ENCODE results near the gene ACAD8.

ACAD8 gene

DNA sequence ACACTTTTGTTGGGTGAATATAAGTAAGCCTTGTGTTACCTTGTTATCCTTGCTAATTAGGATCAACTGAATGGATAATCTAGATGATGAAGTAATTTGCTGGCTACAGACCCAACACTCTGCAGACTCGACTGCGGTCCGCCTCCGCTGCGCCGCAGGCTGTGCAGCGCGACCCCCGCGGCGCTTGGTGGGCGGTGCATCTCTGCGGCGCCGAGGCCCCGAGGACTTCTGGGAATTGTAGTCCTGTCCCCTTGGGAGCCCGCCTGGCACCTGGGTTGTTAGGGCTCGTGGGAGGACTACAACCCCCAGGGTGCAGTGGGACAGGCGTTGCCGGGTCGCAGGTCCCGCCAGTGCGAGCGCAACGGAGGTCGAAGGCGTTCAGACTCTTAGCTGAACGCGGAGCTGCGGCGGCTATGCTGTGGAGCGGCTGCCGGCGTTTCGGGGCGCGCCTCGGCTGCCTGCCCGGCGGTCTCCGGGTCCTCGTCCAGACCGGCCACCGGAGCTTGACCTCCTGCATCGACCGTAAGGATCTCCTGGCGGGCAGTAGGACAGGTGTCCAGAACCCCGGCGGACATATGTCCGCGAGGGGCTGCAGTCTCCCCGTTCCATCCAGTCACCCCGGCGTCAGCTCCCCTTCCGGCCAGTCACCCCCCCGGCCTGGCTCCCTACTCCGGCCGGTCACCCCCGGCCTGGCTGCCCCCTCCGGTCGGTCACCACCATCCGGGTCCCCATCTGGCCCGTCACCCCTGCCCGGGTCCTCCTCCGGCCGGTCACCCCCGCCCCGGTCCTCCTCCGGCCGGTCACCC, at the start of gene ACAD8, which contains the start of gene THYN1:
Gene ACAD8, plus strand, starts transcription at position 381 of the 806 bp plus-strand sequence. Its CDS starts 33 bp downstream, at position 414.
Gene THYN1, minus strand, starts transcription at position 165 of the 806 bp plus-strand sequence. CDS start 470 bp downstream, outside the sequence.
- DNase-seq = peak; percentile 96 to 97

DNA sequence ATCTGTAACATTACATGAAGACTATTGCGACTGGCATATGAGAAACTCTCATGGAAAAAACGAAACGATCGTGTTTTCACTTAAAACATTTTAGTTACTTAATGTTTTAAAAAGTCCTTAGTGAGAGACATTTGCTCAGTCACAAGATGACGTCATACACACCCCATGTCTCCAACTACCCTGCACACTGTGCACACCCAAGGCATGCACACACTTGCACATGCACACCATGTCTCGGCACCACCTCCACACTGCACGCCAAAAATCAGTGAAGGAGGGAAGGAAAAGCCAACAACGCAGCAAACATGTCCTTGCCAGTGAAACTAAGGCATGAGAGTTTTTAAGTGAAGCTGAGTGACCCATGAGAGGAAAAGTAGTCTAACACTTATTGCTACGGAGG, 47.6 kb upstream of the ACAD8 start:
- DNase-seq = no peak

DNA sequence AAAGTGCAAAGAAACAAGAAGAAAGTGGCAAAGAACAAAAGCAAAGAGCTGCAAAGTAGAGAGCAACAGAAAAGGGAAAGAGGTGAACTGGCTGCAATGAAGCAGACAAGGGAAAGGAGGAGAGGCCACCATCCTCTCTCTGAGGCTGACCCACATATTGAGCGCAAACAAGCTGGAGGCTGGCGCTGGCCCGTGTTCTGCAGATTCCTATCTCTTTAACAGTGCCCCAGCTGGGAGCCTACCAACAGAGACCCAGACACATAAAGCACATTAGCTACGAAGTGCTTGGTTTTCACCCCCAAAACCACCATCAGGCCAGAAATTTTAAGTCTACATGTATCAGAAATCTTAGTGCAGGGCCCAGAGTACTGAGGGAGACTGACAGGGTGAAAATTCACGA, 47.2 kb upstream of the ACAD8 start:
- DNase-seq = no peak

DNA sequence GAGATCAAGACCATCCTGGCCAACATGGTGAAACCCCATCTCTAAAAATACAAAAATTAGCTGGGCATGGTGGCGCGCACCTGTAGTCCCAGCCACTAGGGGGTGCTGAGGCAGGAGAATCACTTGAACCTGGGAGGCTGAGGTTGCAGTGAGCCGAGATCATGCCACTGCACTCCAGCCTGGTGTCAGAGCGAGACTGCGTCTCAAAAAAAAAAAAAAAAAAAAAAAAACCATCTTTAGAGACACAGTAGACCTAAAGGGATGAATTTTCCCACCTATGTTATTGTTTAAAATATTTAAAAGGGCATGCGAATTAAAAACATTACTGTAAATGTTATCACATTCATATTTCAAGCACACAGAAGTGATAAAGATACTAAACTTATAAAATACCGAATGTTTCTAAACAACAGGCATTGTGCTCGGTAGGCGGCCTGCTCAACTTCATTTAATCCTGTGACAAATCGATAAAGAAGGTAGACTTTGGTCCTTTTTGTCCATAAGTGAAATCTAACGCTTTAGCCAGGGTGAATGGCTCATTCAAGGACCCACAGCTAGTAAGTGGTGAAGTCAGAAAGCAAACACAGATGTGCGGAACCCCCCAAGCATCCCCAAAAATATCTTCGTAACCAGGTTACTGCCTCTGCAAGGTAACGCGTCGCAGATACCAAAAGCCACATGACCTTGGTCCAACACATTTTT, 45.7 kb upstream of the ACAD8 start:
- peak; percentile 59 to 75 for DNase-seq

DNA sequence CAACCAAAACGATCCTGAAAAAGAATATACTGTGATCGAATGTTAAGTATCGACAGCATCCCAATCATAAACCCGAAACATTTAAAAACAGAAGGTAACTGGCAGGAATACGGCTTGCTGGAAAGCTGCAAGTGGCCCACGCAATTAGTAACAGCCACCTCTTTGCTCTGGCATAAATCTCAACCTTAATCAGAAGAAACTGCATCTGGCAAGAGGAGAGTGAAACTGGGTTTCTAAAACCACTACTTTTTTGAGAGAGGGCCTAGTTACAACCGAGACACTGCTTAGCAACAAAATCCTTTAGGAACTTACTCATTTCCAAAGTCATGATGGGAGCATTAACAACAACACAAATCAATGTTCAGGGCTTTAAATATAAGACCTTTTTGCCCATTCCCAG, 37.5 kb upstream of the ACAD8 start:
- DNase-seq = no peak

DNA sequence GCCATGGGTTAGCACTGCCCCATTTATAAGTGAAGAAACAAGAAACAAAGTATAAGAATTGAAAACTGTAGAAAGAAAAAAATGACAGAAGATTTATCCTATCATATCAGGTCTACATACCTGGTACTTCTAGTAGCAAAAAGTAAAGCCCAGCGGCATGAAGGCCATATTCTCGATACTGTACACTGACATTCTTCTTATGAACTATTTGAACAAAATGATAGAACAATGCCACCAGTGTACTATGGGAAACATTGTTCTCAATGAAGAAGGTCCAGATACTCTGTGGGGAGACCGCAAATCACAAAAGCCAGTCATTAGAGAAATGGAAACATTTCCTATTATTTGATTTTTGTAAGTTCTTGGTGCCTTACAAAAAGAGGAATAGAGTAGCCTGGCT, 36.6 kb upstream of the ACAD8 start:
- no peak for DNase-seq

DNA sequence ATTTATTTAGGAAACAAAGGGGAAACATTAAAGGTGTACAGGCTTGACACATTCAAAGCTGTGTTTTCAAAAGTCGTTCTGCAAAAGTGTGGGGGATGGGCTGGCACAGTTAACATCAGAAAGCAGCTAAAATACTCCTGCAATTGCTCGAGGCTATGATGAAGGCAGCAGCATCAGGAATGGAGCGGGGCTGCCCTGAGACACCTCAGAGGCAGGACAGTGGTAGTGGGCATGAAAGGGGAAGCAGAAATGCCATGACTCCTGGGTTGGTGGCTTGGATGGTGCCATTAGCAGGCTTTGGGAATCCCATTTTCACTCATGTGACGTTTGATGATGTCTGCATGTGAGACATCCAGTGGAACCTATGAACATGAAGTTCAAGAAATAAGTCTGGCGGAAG, 30.2 kb upstream of the ACAD8 start:
- no peak for DNase-seq

DNA sequence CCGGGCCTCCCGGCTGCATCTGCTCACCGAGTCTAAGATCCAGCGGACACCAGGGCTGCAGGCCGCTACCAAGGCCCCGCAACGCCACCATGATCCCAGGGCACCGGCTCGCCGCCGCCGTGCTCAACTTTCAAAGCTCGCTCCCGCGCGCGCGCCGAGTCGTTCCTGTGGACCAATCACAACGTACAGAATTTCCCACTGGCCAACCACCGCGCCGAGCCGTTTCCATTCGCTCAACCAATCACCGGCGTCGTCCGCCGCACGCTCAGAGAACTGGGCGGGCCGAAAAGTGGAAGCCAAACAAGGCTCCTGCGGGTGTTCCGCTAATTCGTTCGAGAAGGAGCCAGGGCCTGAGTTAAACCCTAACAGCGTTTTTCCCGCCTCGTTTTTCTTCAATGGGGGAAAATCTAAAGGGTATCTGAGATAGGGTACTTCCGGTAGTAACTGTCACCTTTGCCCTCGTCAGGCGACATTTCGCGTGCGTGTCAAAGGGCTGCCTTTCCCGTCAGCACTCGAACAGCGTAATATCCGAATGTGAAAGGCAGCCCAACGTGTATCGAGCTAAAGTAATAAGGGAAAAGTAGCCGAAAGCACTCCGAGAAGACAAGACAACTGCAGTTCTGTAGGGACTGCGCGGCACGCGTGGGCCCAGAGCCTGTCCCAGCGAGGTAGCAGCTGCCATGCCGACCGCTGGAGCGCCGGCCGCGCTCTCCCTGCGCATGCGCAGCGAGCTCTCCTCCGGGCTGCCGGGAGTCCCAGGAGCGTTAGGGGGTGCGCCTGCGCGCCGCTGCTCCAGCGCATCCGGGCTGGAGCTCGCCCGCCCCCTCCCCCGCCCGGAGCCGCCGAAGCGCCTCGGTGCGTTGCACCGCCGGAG, 29.3 kb upstream of the ACAD8 start, which contains the start of the genes NCAPD3 and VPS26B:
Gene NCAPD3, minus strand, starts transcription at position 132 of the 874 bp plus-strand sequence. Its CDS starts 41 bp downstream, at position 91.
Gene VPS26B, plus strand, starts transcription at position 836 of the 874 bp plus-strand sequence. CDS start 452 bp downstream, outside the sequence.
- DNase-seq = peak; percentile 95 to 96

DNA sequence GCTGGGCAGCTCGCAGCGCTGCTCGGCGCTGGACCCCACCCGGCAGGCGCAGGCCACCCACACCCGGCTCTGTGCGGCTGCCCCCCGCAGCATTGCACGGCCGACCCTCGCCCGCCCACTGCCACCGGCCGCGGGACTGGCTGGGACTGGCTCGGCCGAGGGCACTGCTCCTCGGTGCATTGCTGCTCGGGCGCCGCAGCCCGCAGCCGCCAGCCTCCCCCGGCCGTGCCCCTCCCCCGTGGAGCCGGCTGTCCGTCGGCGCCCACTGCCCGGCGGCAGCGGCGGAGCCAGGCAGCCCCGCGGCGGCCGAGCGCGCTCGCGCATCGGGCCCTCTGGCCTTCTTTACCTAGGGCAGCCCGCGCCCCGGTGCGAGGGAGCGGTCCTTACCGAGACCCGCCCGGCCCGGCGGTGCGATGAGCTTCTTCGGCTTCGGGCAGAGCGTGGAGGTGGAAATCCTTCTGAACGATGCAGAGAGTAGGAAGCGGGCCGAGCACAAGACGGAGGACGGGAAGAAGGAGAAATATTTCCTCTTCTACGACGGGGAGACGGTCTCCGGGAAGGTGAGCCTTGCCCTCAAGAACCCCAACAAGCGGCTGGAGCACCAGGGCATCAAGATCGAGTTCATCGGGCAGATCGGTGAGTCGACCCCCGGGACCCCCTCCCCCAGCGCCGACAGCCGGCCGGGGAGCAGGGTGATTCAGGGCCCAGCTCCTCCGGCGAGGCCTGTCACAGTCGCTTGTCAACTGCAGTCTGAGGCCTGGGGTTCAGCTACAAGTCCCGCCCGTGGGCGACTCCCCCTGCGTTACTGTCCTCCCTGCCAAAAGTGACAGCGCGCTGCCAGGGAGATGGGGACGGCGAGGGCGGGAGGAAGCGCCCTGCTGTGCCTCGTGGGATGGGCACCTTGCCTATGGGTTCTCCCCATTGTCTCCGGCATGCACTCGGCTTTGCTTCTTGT, 28.4 kb upstream of the ACAD8 start:
- peak; percentile 17 to 49 for DNase-seq

DNA sequence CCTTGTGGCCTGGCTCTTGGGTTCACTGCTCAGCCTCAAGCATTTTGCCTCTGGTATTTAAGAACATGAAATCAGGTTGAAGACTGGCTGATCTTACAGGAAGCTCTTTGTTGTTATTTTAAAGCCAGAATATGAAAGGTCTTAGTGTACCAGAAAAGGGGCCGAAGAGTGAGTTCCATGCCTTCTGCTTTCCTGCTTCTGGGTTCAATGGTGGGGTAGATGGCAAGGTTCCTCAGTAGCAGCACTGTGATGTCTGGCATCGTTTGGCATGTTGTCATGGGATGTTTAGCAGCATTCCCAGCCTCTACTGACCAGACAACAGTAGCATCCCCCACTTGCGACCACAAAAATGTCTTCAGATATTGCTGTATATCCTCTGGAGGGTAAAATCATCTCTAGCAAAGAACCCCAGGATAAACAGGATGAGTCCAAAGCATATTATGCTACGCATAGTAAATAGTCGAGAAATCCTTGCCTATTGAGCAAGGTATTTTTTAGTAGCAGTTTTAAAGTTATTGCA, 26.5 kb upstream of the ACAD8 start:
- no peak for DNase-seq

DNA sequence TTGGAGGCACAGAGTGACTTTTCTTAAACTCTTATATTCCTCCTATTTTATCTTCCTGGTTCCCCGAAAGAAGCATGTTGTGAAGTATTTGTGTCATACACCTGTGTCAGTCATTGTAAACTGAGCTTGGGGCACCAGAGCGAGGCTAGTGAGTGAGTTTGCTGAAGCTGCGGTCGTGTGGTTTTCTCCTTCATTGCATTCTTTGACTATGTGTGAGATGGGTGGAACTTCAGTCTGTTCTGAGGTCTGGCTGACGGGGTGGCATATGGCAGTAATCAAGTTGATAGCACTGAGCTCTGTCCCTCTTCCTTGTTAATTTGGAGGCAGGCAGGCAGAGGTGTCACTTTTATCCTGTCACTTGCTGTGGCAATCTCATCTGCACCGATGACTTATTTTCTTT, 24.7 kb upstream of the ACAD8 start:
- peak; percentile 42 to 46 for DNase-seq

DNA sequence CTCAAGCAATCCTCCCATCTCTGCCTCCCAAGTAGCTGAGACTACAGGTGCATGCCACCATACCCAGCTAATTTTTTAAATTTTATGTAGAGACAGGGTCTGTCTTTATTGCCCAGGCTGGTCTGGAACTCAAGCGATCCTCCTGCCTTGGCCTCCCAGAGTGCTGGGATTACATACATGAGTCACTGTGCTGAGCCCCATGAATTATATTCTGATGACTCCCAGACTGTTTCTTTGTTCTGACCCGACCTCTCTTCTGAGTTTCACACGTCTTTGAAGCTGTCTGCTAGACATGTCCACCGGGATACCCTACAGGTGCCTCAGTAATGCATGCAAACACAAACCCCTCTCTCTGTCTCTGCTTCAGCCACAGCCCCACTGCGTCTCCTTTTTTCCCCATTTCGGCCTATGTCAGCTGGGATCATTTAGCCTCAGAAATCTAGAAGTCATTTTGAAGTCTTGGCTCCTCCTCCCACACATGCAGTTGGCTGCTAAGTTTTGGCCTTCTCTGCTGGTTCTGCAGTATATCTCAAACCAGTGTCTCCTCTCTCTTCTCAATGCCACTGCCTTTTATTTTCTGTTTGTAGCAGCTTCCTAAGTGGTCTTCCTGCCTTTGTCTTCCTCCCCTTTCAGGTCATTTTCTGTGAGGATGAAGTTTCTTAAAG, 24.1 kb upstream of the ACAD8 start:
- no peak for DNase-seq

DNA sequence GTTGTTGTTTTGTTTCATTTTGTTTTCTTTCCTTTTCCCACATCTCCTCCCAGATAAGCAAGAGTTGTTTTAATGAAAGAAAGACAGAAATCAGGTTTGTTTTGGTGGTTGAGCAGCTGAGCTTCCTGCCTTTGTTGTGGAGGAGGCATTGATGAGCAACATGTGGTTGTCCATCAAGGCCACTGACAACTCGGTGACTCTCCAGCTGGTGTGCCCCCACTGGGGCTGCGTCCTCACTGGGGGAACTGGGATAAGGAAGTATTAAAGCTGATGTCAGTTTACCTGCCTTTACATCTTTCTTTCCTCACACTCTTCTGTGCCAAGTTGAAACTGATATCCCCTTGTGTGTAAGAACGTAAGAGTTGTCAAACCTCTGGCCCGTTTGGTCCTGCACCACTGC, 23.0 kb upstream of the ACAD8 start:
- DNase-seq = no peak

DNA sequence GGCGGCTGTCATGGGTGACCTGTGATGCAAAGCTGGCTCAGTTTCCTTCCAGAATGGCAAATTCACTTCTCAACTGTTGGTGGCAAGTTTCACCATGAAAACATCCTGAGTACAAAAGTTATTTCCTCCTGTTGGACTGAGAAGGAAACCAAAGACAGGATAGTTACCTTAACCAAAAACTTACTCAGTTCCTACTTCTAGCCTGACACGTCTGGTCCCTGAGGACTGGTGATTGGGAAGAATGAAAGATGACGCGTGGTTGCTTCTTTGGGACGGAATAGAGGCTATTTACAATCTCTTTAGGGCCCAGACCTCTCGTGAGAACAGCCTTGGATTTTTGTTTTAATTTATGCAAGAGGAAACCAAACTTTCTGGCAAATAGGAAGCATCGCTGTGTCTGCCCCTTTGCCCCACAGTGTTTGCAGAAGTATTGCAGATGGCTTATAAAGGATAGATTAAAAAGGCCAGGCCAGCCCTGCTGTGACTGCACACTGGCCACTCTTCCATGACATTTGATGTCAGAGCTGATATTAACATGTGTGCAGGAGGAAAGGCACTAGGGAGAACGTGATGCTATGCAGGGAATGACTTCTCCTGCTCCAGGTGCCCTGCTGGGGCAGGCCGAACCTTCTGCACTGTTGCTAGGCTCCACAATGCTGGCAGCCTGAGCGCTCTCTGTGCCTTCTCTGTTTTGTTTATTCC, 21.3 kb upstream of the ACAD8 start:
- DNase-seq = no peak

DNA sequence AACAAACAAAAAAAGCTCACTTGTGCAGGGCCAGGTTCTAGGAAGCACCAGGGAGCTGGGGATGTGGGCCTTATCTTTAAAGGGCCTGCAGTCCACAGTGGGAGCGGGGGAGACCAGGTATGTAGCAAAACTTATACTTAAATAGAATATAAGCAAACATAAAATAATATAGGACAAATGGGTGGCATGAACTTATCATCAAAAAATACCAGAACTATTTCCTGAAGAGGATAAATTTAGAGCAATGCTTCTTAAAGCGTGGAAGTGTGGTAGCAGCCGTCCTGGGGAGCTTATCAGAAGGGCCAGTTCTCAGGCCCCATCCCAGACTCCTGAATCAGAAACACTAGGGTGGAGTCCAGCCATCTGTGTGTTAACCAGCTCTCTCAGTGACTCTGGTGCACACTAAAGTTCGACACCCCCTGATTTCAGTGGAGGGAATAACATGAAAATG, 19.6 kb upstream of the ACAD8 start:
- DNase-seq = no peak

DNA sequence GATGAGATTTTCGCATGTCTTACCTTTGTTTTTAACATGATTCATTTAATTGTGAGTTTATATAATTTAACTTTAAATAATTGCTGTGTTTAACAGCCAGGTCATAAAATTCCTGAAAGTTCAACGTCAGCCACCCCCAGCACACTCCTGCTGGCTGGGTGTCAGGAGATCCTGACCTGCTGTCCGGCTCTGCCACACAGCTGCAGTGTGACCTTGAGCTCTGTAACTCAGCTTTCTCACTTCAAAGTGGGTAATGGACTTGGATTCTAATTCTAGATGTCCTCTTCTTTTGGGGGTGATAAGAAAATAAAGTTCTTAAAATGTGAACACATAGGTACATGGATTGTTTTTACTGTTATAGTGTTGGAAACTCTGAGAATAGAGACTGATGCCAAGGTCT, 18.0 kb upstream of the ACAD8 start:
- no peak for DNase-seq

DNA sequence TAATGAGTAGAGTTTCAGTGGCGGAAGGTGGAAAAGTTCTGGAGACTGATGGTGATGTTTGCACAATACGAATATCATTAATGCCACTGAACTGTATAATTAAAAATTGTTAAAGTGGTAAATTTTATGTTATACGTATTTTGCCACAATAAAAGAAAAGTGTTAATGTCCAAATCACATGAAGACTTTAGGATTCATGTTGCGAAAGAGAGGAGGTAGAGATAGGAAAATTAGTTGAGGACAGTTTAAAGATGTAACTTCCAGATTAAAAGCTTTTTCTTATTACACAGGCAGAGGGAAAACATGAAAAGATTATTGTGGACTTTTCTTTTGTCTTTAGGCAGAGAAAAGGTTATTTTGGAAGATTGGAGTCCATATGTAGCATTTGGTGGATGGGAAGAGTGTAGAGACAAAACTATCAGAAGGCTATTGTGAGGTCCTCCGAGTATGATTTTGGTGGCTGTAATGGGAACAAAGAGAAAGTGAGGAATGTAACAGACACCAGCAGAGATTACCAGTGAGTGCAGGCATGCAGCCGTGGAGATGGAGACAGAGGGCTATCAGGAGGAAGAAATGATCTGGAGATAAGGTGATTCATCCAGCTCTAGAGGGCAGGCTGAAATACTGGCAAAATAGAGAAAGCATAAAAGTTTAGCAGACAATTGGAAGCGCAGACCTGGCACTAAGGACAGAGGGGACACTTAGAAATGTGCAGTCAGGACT, 16.4 kb upstream of the ACAD8 start:
- no peak for DNase-seq

DNA sequence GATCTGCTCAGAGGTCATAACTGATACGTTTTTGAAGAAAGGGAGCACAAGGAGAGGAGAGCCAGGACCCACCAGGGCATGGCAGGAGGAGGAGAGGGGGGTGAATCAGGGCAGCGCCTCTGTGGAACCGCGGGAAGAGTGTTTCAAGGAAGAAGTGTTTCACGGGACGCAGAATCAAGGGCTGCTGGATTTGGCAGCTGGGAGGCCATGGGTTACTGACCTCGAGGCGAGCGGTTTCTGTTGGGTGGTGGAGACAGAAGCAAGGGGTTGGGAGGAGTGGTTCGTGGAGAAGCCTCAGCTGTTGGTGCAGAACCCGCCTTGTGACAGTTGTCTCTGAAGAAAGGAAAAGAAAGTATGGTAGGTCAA, 15.8 kb upstream of the ACAD8 start:
- no peak for DNase-seq

DNA sequence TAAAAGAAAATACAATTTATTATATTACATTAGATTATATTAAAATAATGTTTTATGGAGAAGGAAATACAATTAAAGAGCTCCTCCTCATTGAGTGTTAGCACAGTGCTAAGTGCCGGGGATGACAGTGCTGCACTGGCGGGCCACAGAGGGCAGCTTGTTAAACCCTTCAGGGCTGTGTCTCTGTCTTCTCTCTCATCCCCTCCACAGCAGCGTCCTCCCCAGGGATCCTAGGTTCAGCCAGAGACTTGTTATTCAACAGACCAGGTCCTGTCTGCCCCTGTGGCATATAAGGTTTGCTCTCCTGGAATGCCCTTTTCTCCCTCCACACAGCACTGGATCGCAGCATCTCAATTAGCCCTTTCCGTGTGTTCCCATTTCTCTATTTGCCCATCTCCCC, 14.4 kb upstream of the ACAD8 start:
- DNase-seq = no peak

DNA sequence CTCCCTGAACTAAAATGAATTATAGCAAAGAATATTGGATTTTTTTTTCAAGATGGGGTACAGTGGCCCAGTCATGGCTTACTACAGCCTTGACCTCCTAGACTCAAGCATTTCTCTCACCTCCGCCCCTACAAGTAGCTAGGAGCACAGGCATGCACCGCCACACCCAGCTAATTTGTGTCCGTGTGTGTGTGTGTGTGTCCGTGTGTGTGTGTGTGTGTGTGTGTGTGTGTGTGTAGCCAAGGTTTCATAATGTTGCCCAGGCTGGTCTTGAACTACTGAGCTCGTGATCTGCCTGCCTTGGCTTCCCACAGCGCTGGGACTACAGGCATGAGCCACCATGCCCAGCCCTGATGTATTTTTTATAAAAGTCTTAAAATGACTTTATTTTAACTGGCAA, 12.8 kb upstream of the ACAD8 start:
- no peak for DNase-seq
